Fibroblast of lung (primary cell): ENCODE results near the gene CD46.

ENCODE experiments used
- EZH2 ChIP-seq: IDR thresholded peaks from 2 replicates; pipeline ENCODE4 v1.5.1; 2012; ENCODE audit warnings: low read length, control low read depth, mild to moderate bottlenecking; ENCODE audit errors: missing control alignments
- TF ChIP-seq, protein P1 (sequence below), 2 donors: IDR thresholded peaks in 1 of 2; conservative IDR thresholded peaks in 1 of 2; 1 replicate in 1 of 2; 2 replicates in 1 of 2; pipeline ENCODE4 v1.5.1; 2011 to 2012; ENCODE audit warnings: low read length in 2 of 2, control low read depth in 1 of 2, inconsistent platforms in 1 of 2, low read depth in 1 of 2, mild to moderate bottlenecking in 1 of 2

DNA sequence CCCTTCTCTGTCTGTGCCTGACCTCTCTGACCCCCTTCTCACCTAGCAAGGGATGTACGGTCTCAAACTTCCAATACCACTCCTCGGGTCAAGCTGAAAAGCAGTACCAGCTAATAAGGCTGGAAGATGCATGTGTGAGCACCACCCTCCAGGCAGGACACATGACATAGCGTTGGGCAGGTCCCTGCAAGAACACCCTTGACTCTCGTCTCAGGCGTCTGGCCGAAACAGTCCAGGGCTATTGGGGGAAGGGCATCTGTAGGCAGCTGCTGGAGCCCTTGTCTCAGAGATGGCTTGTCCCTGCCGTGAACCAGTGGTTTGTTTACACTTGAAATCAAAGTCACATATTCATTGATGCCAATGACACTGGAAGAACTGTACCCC lies 56.5 kb downstream of the CD46 start:
- TF ChIP-seq, protein P1, sequence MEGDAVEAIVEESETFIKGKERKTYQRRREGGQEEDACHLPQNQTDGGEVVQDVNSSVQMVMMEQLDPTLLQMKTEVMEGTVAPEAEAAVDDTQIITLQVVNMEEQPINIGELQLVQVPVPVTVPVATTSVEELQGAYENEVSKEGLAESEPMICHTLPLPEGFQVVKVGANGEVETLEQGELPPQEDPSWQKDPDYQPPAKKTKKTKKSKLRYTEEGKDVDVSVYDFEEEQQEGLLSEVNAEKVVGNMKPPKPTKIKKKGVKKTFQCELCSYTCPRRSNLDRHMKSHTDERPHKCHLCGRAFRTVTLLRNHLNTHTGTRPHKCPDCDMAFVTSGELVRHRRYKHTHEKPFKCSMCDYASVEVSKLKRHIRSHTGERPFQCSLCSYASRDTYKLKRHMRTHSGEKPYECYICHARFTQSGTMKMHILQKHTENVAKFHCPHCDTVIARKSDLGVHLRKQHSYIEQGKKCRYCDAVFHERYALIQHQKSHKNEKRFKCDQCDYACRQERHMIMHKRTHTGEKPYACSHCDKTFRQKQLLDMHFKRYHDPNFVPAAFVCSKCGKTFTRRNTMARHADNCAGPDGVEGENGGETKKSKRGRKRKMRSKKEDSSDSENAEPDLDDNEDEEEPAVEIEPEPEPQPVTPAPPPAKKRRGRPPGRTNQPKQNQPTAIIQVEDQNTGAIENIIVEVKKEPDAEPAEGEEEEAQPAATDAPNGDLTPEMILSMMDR (conservative IDR thresholded peaks at IDR 0.05 in 1 of 2, IDR thresholded peaks at IDR 0.05 in 1 of 2; ENCODE audit: low read depth in 1 of 2, low read length in 2 of 2), result no peak
- no peak for TF ChIP-seq EZH2
